Erythroblast (primary cell): ENCODE results near the gene FAM186B.
"Not testable (repeated sequence)": the region's sequence is repeated elsewhere in the genome, so short reads cannot be mapped to it uniquely, and the experiment has no call there.

ENCODE experiments used
- DNase-seq, 2 experiments: peaks; one replicate each; lab custom pipeline; 2025; lab: John Stamatoyannopoulos, UW
- GATA1 ChIP-seq: IDR thresholded peaks from 2 replicates; pipeline ENCODE4 v1.6.1; 2011; ENCODE audit warnings: low read depth, mild to moderate bottlenecking, control low read depth, low read length, moderate library complexity
- POLR2A ChIP-seq: IDR thresholded peaks from 2 replicates; pipeline ENCODE4 v1.6.1; 2011; ENCODE audit warnings: mild to moderate bottlenecking, low read length

The FAM186B gene

GRCh38 chr12:49627752-49628360, 22.4 kb upstream of the FAM186B start:
- no peak for DNase-seq

GRCh38 chr12:49626836-49627235, 21.4 kb upstream of the FAM186B start:
- TF ChIP-seq GATA1 (no peak), POLR2A (no peak)
- DNase-seq: no peak

More at GRCh38 chr12:49627752-49628360, 22.4 kb upstream of the FAM186B start:
- TF ChIP-seq GATA1 (no peak), POLR2A (no peak)

- TF ChIP-seq POLR2A (no peak), GATA1 (no peak)
- DNase-seq: no peak
Measured at GRCh38 chr12:49626169-49626835, 20.9 kb upstream of the FAM186B start.

- TF ChIP-seq POLR2A (no peak), GATA1 (no peak)
- no peak for DNase-seq
Measured at GRCh38 chr12:49624921-49625577, 19.6 kb upstream of the FAM186B start.

- peak; percentile 90 to 93 for DNase-seq
- TF ChIP-seq GATA1: no peak
- no peak for TF ChIP-seq POLR2A
Measured at GRCh38 chr12:49623142-49623904, 17.9 kb upstream of the FAM186B start, which contains the start of gene PRPF40B. TSS of gene PRPF40B (plus strand) at chr12:49623561. CDS start at chr12:49623591, 30 bp downstream.

- TF ChIP-seq POLR2A: peak; percentile 38
- TF ChIP-seq GATA1: no peak
- DNase-seq: peak; percentile 46 to 75
Measured at GRCh38 chr12:49622501-49623141, 17.2 kb upstream of the FAM186B start.

- no peak for TF ChIP-seq POLR2A
- TF ChIP-seq GATA1: no peak
Measured at GRCh38 chr12:49621651-49622500, 16.4 kb upstream of the FAM186B start.

GRCh38 chr12:49619286-49619685, 13.8 kb upstream of the FAM186B start:
- no peak for TF ChIP-seq GATA1
- no peak for TF ChIP-seq POLR2A

More at GRCh38 chr12:49621651-49622500, 16.4 kb upstream of the FAM186B start:
- peak in 1 of 2 experiments; percentile 40 for DNase-seq

GRCh38 chr12:49618576-49618975, 13.1 kb upstream of the FAM186B start:
- no peak for DNase-seq
- TF ChIP-seq POLR2A (no peak), GATA1 (no peak)

More at GRCh38 chr12:49619286-49619685, 13.8 kb upstream of the FAM186B start:
- no peak for DNase-seq

GRCh38 chr12:49616533-49617219, 11.2 kb upstream of the FAM186B start:
- no peak for DNase-seq
- TF ChIP-seq GATA1: no peak
- no peak for TF ChIP-seq POLR2A

- TF ChIP-seq POLR2A (no peak), GATA1 (no peak)
- no peak for DNase-seq
Measured at GRCh38 chr12:49615725-49616124, 10.3 kb upstream of the FAM186B start.

GRCh38 chr12:49612210-49612609, 6.8 kb upstream of the FAM186B start:
- no peak for TF ChIP-seq GATA1
- no peak for TF ChIP-seq POLR2A
- no peak for DNase-seq

GRCh38 chr12:49610785-49611184, 5.3 kb upstream of the FAM186B start:
- not testable (repeated sequence) for DNase-seq
